Right lobe of liver (tissue), 4 donors: ENCODE measurements around the gene BRD3OS.

ENCODE experiments used
- CTCF ChIP-seq, 4 donors: fragments of 200-600 bp in 3 of 4; fragments of 450-650 bp in 1 of 4; IDR thresholded peaks; one replicate each; pipeline versions ENCODE4 v1.5.1 to v1.8.0; 2016 to 2022; ENCODE audit warnings: antibody characterized with exemption in 4 of 4, mild to moderate bottlenecking in 2 of 4
- POLR2A ChIP-seq: fragments of 450-650 bp; IDR thresholded peaks from one replicate; pipeline ENCODE4 v1.6.1; 2017; ENCODE audit warnings: antibody characterized with exemption, mild to moderate bottlenecking
- donor health status: DM: no; HTN: no; CAD: no.
- donor health status: DM: no; HTN: no; CAD: no.
- donor health status: DM: no; HTN: yes; CAD: no.

DNA sequence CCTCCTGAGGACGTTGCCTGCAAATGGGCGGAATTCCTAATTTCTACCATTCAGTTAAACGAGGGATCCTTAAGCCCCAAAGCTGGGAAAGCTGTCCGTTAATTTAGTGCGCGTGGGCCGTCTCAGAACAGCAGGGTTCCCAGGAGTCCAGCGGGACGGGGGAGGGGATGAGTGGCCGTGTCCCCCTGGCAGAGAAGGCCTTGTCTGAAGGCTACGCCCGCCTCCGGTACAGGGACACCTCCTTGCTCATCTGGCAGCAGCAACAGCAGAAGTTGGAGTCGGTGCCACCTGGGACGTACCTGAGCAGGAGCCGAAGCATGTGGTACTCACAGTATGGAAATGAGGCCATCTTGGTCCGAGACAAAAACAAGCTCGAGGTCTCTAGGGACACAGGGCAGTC lies 1.3 kb downstream of the BRD3OS start:
- no peak for TF ChIP-seq CTCF (IDR thresholded peaks at IDR 0.05)
- TF ChIP-seq POLR2A: no peak
